IPS DF 19.7 (cell line): Measurements from ENCODE around the gene TMEM271.
"Not testable (repeated sequence)": the region's sequence is repeated elsewhere in the genome, so short reads cannot be mapped to it uniquely, and the experiment has no call there.

Experiments used
- DNase-seq: peaks from one replicate; pipeline ENCODE4 v3.0.0-alpha.2; 2013; ENCODE audit warnings: low read depth, low spot score

Gene TMEM271

DNA sequence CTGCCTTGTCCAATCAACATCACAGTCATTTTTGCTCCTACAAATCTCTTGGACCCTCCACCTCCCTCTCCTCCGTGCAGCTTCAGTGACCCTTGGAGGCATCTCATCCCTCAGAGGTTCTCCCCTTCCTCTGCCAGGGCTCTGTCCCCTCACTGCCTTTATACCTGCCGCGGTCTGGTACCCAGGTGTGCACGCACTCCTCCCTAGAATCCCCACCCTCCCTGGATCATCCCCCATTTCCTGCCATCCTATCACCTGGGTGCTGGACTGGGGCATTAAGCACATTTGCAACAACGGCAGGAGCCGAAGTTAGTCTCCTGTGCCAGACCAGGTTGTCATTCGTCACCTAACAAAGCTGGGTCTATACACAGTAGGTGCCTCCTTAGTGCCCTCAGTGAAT lies 10.1 kb downstream of the TMEM271 start:
- no peak for DNase-seq

DNA sequence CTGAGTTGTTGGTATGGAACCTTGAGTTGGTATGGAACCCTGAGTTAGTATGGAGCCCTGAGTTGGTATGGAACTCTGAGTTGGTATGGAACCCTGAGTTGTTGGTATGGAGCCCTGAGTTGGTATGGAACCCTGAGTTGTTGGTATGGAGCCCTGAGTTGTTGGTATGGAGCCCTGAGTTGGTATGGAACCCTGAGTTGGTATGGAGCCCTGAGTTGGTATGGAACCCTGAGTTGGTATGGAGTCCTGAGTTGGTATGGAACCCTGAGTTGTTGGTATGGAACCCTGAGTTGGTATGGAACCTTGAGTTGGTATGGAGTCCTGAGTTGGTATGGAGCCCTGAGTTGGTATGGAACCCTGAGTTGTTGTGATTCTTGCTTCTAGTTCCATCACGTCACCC lies 10.5 kb downstream of the TMEM271 start:
- DNase-seq: not testable (repeated sequence)

DNA sequence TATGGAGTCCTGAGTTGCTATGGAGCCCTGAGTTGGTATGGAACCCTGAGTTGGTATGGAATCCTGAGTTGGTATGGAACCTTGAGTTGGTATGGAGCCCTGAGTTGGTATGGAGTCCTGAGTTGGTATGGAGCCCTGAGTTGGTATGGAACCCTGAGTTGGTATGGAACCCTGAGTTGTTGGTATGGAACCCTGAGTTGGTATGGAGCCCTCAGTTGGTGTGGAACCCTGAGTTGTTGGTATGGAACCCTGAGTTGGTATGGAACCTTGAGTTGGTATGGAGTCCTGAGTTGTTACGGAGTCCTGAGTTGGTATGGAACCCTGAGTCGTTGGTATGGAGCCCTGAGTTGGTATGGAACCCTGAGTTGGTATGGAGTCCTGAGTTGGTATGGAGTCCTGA lies 13.6 kb downstream of the TMEM271 start:
- not testable (repeated sequence) for DNase-seq

DNA sequence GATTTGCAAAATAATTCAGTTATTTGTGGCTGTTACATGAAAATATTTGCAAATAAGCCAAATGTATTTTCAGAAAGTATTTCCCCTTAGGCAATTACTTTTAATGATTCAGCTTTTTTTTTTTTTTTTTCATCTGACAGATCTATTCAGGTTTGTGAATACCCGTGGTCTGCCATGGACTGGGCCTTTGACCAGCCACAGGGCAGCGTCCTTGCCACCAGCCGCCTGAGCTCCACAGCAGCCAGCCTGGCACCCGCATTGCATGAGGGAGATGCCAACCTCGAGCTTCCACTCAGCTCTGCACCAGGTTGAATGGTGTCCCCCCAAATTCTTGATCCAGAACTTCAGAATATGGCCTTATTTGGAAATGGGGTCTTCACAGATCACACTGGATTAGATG lies 14.7 kb downstream of the TMEM271 start:
- DNase-seq: no peak

DNA sequence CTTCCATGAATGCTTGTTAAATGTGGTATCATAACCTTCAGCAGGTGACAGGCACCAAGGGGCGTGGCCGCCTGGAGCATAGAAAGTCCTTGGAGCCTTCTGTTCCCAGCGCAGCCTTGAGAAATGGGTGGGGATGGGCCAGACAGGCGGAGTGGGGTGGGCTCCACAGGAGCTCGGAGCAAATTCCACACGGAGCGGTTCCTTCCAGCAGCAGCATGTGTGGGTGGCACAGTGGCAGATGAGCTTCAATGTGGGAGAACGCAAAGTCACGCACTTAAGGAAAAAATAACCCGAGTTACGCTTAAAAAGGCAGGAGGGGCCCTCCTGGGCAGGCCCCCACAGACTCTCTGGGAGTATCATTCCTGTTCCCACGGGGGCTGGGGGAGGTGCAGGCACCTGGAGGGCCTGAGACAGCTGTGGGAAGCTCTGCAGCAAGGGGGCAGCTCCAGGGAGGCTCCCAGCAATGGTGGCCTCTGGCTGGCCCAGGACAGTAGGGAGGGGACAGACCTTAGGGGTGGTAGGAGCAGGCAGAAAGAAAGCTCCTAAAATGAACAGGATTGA lies 15.3 kb downstream of the TMEM271 start:
- no peak for DNase-seq

DNA sequence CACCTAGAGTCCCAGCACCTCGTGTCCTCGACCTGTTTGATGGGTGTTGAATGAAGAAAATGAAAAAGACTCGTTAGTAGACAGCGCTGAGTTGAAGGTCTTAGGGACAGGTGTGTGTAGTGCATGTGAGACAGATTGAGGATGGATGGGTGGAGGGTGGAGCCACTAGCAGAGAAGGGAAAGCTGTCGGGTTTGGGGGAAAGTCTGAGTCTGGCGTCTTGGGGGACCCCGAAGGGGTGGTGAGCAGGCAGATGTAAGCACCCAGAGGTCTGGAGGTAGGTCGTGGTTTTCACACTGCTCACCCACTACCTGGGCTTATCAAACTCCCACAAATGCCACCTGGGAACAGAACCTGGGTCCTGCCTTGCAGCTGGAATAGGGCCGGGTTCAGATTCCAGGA lies 16.0 kb downstream of the TMEM271 start:
- no peak for DNase-seq

DNA sequence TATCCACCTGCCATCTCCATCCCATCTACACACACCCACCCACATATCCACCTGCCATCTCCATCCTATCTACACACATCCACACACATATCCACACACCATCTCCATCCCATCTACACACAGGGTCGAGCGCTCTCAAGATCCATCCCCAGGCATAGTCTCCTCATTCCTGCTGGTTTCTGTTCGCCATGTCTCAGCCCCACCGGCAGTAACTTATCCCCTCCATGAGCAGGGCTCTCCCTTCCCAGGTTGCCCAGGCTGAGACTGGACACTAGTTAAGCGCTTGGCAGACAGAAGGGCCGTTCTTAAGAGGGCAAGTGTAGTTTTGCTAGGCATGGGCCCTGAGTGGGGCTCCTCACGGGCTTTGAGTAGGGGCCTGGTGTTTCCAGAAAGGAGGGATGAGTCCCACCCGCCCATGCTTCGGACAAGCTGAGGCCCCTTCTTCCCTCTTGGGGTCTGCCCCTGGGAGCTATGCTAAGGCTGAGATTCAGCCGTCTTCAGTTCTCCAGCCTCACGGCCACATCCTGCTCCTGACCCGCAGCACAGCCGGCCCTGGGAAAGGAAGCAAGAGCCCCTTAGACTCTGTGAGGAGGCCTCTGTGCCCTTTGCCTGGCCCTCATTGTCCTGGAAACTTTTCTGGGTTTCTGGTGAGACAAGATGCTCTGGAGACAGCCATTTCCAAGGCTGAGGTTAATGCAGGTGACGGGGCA lies 20.4 kb downstream of the TMEM271 start:
- DNase-seq: no peak

DNA sequence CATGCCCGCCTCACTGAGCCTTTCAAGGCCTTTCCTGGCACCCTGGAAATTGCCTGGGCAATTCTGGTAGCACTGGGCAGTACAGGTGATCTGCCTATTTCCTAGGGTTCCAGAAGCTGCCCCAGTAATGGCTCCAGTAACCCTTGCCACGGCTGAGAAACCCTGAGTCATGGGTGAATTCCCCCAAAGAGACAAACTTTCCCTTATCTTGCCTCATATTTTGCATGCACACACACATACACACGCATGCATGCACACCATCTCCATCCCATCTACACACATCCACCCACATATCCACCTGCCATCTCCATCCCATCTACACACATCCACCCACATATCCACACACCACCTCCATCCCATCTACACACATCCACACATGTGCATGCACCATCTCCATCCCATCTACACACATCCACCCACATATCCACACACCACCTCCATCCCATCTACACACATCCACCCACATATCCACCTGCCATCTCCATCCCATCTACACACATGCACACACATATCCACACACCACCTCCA lies 21.2 kb downstream of the TMEM271 start:
- not testable (repeated sequence) for DNase-seq

DNA sequence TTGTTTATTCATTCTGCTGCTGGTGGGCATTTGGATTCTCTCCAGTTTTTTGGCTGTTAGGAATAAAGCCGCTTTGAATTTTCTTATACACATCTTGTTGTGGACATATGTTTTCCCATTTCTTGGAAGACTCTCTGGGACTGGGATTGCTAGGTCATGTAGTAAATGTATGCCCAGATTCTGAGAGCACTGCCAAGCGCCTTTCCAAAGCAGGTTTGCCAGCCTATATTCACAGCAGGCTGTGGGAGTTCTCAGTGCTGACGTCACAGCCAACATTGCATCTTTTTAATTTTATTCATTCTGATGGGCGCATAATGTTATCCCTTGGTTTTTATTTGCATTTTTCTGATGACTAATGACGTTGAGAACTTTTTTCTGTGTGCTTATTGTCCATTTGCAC lies 24.1 kb downstream of the TMEM271 start:
- no peak for DNase-seq

DNA sequence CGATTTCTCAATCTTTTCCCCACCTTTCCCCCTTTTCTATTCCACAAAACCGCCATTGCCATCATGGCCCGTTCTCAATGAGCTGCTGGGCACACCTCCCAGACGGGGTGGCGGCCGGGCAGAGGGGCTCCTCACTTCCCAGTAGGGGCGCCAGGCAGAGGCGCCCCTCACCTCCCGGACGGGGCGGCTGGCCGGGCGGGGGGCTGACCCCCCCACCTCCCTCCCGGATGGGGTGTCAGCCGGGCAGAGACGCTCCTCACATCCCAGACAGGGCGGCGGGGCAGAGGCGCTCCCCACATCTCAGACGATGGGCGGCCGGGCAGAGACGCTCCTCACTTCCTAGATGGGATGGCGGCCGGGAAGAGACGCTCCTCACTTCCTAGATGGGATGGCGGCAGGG lies 25.8 kb downstream of the TMEM271 start:
- DNase-seq: not testable (repeated sequence)

DNA sequence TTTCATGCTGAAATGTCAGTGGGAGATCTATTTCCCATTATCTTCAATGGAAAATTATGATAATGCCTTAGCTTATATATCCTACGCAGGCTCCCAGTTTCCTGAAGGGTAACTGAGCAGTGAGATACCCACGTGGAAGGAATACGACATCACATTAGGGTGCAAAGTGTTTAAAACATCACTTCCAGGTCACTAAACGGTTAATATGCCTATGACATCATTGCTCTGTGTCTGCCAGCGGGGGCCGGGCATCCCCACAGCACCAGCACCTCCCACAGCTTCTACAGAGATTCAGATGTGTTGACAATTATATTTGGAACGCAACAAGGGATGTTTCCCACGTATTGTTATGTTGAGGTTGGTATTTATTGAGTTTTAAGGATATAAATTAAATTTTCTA lies 27.1 kb downstream of the TMEM271 start:
- no peak for DNase-seq

DNA sequence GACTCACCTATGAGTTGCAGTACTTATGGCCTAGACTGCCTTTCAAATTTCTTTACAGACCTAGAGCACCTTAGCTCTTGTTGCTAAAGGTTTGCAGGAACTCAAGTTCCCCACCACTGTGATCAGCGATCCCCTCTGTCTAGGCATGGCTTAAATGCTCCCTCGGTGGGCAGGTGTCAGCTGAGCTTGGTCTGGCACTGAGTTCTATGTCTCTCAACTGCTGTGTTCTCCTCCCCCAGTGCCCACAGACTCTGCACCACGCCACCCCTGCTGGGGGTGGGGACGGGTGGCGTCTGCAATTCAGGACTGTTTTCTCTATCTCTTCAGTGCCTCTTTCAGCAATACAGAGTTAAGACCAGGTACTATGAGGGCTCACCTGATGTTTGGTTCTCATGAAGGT lies 30.5 kb downstream of the TMEM271 start:
- no peak for DNase-seq

DNA sequence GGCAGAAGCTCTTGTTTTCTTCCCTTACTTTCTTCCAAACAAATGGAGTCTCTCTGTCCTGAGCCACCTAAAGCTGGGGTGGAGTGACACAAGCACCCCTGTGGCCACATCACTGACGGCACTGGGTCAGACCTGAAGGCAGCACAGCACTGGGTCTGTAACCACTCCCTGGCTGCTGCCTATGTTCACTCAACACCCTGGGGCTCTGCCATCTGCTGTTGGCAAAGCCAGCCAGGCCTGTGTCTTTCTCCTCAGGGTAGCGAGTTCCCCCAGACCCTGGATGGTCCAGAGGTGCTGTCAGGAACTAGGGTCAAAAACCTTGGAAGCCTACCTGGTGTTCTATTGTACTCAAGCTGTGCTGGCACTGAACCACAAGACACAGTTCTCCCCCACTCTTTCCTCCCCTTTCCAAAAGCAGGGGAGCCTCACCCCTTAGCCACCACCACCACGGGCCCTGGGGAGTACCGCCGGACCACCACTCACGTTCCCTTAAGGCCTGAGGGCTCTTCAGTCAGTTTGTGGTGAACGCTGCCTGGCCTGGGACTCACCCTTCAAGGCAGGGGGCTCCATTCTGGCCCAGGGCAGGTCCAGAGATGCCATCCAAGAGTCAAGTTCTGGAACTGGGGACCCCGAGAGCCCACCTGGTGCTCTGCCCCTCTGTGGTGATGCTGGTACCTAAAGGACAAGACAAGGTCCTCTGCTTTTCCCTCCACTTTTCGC lies 31.5 kb downstream of the TMEM271 start:
- DNase-seq: no peak

DNA sequence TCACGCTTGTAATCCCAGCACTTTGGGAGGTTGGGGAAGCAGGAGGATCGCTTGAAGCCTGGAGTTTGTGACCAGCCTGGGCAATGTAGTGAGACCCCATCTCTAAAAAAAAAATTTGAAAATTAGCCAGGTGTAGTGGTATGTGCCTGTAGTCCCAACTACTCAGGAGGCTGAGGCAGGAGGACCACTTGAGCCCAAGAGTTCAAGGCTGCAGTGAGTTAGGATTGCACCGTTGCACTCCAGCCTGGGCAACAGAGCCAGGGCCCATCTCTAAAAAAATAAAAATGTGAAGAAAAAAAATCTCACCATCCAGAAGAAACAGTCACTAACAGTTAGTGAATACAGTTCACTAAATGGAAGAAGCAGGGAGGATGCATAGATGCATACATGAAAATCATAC lies 34.8 kb downstream of the TMEM271 start:
- no peak for DNase-seq

DNA sequence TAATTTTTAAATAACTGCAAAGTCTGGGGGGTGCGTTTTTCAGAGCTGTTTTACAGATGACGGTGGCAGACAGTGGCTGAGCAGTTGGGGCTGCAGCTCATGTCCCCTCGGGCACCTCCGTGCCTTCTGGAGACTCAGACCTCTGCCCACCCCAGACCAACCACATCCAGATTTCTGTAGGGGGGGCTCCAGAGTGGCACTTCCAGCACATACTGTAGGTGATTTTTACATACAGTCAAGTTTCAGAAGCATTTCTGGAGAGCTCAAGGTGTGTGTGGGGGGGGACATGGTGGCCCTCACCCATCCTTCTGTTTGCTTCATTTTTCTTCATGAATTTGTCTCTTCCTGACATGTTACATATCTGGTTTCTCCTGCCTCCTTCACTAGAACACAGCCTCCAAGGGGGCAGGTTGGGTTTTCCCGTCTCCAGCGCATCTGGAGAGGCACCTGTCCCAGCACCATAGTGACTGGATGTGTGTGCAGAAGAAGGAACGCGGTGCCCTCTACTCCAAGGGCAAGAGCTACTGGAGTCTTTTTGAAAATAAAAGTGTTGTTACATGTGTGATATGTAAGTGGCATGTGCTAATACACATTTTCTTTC lies 37.5 kb downstream of the TMEM271 start:
- no peak for DNase-seq

DNA sequence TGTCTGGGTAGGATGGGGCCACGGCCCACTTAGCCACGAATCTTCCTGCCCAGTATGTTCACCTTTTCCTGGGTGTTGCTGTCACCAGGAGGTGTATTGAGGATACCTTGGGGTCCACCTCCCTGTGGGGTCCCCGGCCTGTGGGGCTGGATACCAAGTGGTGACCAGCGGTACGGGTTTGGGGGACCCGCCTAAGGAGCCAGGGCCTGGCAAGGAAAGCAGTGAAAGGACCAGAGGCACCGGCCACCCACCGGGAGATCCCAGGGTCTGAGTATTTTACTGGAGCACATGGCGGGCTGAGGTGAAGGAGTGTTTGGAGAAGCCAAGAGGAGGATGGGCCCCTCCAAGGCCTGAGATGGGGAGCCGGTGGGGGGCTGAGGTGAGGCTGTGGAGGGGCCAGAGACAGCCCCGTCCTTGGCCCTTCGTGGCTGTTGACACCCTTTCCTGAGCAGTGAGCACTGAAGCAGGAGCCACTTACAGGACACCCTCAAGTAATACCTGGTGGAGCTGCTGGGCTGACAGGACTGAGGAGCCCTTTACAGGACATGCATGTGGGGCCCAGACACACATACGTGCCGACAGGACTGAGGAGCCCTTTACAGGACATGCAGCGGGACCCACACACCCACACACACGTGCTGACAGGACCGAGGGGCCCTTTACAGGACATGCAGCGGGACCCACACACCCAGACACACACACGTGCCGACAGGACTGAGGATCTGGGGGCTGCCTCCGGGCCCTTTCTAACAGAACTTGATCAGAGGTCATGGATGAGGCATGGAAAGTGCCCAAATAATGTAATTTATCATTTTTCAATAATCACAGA lies 38.4 kb downstream of the TMEM271 start:
- no peak for DNase-seq

DNA sequence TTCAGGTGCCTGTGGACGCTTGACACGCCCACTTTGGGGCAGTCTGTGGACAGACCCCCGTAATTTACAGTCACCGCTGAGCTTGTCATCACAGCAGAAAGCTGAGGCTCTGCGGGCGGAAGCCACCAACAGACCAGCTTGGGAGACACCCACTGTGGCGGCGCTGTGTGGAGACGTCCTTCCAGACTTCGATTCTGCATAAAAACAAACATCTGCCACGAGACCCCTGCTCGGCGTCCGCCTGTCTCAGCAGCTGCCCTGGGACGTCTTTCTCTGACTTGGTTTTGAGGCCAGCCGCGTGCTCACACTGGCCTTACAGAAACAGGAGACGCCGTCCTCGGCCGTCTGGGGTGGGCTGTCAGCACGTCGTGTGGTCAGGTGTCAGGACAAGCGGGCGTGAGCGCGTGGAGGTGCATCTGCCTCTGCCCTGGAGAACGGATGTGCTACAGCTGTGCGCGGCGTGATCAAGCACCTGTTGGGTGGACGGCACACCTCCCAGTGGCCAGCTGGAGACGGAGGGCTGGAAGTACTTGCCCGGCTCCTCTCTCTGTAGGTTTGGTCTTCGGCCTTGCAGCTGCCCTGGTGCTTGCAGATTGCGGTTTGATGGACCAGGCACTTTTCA lies 39.6 kb downstream of the TMEM271 start:
- DNase-seq: no peak

DNA sequence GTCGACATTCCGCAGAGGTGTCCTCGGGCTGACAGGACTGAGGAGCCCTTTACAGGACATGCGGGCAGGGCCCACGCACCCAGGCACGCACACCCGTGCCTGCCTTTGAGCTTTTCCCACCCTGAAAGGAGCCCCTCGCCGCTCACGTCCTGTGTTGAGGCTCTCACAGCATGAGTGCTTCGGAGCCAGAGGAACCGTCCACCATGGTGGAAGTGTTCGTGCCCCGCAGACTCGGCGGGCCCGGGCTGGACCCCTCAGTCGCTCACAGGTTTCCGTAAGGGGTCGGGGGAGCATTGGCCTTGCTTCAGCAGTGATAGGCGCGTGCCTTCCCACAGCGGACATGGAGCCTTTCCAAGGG lies 40.2 kb downstream of the TMEM271 start:
- no peak for DNase-seq

DNA sequence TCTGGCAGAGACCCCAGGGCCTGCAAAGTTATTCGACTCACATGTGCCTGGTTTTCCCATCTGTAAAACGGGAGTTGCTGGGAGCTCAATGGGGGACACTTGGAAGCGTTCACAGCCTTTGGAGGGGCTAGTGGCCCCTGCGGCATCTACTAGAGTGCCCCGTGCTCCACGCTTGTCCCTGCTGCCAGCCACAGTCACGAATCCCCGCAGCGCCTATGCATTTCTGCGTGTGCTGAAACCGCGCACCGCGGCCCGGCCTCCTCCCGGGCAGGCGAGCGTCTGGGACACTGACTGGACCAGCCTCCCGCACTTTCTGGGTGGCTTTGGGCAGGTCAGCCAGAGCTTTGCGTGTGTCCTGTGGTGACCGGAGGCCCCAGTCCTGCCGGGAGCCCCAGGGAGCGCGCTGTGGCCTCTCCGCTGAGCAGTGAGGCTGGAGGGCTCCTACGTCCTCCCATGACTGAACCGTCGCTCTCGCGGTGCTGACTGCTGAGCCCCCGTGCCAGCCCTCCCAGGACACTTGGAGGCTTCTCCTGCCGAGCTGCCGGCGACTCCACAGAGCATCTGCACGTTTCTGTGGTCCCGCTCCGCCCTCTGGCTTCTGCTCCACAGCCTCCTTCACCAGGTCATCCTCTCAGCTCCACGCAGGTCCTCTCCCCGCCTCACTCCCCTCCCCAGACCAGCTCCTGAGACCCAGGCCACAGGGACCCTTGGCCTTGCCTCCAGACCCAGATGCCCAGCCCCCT lies 40.7 kb downstream of the TMEM271 start:
- DNase-seq: no peak

DNA sequence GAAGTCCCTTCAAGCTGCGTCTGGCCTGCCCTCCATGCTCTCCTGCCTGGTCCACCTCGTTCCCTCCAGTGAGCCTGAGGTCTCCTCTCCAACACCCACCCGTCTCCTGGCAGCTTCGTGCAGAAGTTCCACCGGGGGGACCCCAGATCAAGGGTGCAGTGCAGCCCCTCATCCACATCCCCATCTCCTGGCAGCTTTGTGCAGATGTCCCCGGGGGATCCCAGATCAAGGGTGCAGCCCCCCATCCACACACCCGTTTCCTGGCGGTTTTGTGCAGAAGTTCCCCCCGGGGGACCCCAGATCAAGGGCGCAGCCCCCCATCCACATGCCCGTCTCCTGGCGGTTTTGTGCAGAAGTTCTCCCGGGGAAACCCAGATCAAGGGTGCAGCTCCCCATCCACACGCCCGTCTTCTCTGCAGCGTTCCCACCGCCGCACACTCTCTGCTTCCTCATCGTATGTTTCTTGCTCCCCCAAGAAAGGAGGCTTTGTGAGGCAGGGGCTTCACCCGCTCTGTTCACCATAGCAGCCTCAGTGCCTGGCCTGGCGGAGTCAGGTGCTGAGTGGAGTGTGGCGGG lies 41.4 kb downstream of the TMEM271 start:
- no peak for DNase-seq
